ENCODE results near the gene ISYNA1.
"Not testable (repeated sequence)": the region's sequence is repeated elsewhere in the genome, so short reads cannot be mapped to it uniquely, and the experiment has no call there.

Gene ISYNA1

GRCh38 chr19:18418029-18418482 lies 19.9 kb downstream of the ISYNA1 start:
- no peak for DNase-seq

- DNase-seq = peak; percentile 69
Measured at GRCh38 chr19:18417250-18418028, 20.5 kb downstream of the ISYNA1 start.

GRCh38 chr19:18416778-18417249 lies 21.1 kb downstream of the ISYNA1 start:
- DNase-seq = peak; percentile 90

GRCh38 chr19:18415178-18415867 lies 22.6 kb downstream of the ISYNA1 start:
- peak; percentile 71 for DNase-seq

- DNase-seq = no peak
Measured at GRCh38 chr19:18414504-18415177, 23.3 kb downstream of the ISYNA1 start.

- DNase-seq = no peak
Measured at GRCh38 chr19:18412610-18413239, 25.2 kb downstream of the ISYNA1 start.

GRCh38 chr19:18408053-18408476 lies 29.9 kb downstream of the ISYNA1 start:
- no peak for DNase-seq

- no peak for DNase-seq
Measured at GRCh38 chr19:18406749-18407148, 31.2 kb downstream of the ISYNA1 start.

- DNase-seq = not testable (repeated sequence)
Measured at GRCh38 chr19:18405754-18406153, 32.2 kb downstream of the ISYNA1 start.

GRCh38 chr19:18402455-18403248 lies 35.3 kb downstream of the ISYNA1 start:
- DNase-seq = not testable (repeated sequence)

GRCh38 chr19:18401580-18402112 lies 36.3 kb downstream of the ISYNA1 start:
- peak; percentile 82 for DNase-seq

- peak; percentile 80 for DNase-seq
Measured at GRCh38 chr19:18399008-18399407, 38.9 kb downstream of the ISYNA1 start.

GRCh38 chr19:18397242-18398202 lies 40.4 kb downstream of the ISYNA1 start, which contains the start of gene LRRC25:
Gene LRRC25 (minus strand): TSS chr19:18397622. CDS start chr19:18396963, 659 bp downstream.
- no peak for DNase-seq

GRCh38 chr19:18396471-18397241 lies 41.3 kb downstream of the ISYNA1 start:
- DNase-seq = no peak

GRCh38 chr19:18393836-18394235 lies 44.1 kb downstream of the ISYNA1 start:
- no peak for DNase-seq

GRCh38 chr19:18392926-18393325 lies 45.0 kb downstream of the ISYNA1 start:
- no peak for DNase-seq

GRCh38 chr19:18392417-18392816 lies 45.5 kb downstream of the ISYNA1 start:
- no peak for DNase-seq

GRCh38 chr19:18391509-18392075 lies 46.3 kb downstream of the ISYNA1 start:
- no peak for DNase-seq

Data from HCEC 1CT (cell line).